Heart left ventricle (tissue), 13 donors: Measurements from ENCODE around the gene AFG3L2.

ENCODE experiments used
- CTCF ChIP-seq, 12 donors: fragments of 200-600 bp; sonication (generic) in 4 of 12; IDR thresholded peaks; one replicate each; pipeline versions ENCODE4 v1.5.0 to v1.8.0; 2018 to 2022; ENCODE audit warnings: antibody characterized with exemption in 12 of 12, mild to moderate bottlenecking in 5 of 12
- POLR2A ChIP-seq, 2 donors: fragments of 450-650 bp; IDR thresholded peaks; one replicate each; pipeline ENCODE4 v1.6.1; 2017; ENCODE audit warnings: antibody characterized with exemption in 2 of 2, mild to moderate bottlenecking in 2 of 2, moderate library complexity in 2 of 2
- donor health status: ischemic (EF 13 %, LVEDD 7.1; RV severe dilation, severe dysfunction).
- donor health status: DM: no; HTN: yes; CAD: no.
- donor health status: DM: no; HTN: no; CAD: no.
- donor health status: ischemic (EF 25% LVEDD 6.9; RV normal size, moderate dysfunction).
- donor health status: ischemic (EF 25% LVEDD 5.7; RV mildly dilated, moderate dysfunction).
- donor health status: ischemic (EF 35%, LVEDD 5.7; RV mildly dilated, moderate dysfunction).
- donor health status: nonischemic (EF 11% LVEDD 7.7; RV severe dilation, severe dysfunction).
- donor health status: DM: yes; HTN: yes; CAD: no.
- donor health status: PGD.
- donor health status: ischemic (EF 29% LVEDD 5.4; RV normal size, mild dysfunction).
- donor health status: nonischemic (EF 23%, LVEDD 6.1; RV moderate dilation, normal function).

- TF ChIP-seq CTCF (IDR thresholded peaks at IDR 0.05): no peak
- no peak for TF ChIP-seq POLR2A (IDR thresholded peaks at IDR 0.05)
Observed at GRCh38 chr18:12321333-12321732, 55.7 kb downstream of the AFG3L2 start.
